ENCODE results near the gene TSSK2.

Gene TSSK2

DNA sequence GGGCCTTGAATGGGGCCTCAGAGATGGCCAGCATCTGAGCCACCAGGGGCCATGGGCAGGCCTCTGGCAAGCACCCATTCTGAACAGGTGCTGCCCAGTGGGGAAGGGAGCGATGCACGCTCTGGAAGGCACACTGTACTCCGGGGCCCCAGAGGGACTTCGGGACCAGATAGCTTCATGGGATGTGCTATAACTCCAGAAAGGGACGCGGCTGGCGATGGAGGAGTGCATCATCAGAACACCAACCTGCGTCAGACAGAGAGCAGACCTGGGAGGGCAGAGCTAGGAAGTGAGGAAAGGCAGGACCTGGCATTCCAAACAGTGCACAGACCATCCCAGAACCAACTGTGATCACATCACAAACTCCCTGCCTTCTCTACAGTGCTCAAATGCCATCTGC, 25.7 kb upstream of the TSSK2 start:
- no peak overlapping the region for H3K4me3 ChIP-seq (ENCODE audit: low read depth, low read length)
- no peak for DNase-seq (ENCODE audit: low read depth, low spot score)
- CTCF ChIA-PET, result interaction anchor here (2.1 kb wide), 1 partner anchor 10 kb away, joined by 8 read pairs; no protein-coding TSS in a partner anchor
- POLR2A ChIA-PET, result no interaction called here
- TF ChIP-seq, protein P1, sequence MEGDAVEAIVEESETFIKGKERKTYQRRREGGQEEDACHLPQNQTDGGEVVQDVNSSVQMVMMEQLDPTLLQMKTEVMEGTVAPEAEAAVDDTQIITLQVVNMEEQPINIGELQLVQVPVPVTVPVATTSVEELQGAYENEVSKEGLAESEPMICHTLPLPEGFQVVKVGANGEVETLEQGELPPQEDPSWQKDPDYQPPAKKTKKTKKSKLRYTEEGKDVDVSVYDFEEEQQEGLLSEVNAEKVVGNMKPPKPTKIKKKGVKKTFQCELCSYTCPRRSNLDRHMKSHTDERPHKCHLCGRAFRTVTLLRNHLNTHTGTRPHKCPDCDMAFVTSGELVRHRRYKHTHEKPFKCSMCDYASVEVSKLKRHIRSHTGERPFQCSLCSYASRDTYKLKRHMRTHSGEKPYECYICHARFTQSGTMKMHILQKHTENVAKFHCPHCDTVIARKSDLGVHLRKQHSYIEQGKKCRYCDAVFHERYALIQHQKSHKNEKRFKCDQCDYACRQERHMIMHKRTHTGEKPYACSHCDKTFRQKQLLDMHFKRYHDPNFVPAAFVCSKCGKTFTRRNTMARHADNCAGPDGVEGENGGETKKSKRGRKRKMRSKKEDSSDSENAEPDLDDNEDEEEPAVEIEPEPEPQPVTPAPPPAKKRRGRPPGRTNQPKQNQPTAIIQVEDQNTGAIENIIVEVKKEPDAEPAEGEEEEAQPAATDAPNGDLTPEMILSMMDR (IDR thresholded peaks at IDR 0.05; ENCODE audit: insufficient read depth, low read length, missing control alignments), result no peak

DNA sequence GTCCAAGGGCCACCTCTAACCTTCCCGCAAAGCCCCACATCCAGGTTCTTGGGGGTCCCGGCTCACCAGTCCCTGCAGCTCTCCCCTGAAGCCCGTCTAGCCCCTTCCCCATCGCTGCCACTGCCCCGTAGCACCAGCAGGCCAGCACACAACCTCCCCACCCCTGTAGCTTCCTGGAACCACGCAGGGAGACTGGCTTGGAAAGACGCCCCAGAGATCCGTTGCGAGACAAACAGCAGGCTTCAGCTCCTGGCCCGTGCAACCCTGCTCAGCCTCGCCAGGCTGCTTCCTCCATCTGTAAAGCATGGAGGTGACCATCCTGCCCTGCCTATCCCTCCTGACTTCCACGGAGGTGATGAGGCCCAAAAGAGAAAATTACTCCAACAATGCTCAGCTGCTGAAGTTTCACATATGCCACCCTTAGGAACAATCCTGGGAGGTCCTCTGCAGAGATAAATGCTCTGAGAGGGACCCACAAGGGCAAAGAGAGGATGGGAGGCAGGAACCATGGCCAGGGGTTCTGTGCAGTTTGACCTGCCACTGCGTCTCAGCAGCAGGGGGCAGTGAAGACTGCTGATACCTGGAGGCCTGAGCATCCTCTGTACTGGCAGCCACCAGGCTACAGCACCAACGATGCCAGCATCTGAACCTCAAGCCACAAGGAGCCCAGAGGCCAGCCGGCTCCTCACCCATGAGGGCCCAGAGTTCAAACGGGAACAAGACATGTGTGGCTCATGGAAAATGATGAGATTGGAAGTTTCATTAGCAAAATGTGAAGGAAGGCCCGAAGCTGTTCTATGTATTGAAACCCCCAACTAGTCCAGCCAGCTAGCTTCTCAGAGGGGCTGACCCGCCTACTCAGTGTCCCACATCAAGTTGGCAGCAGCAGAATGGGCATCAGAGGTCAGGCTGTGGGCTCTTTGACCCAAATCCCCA, 25.0 kb upstream of the TSSK2 start:
- H3K4me3 ChIP-seq (ENCODE audit: low read depth, low read length), result no peak overlapping the region
- ChIA-PET CTCF (interaction anchor here (1.9 to 2.1 kb wide), 2 partner anchors 9 to 39 kb away, joined by 5 to 8 read pairs; partner anchors contain the start of gene ESS2), POLR2A (interaction anchor here (0.6 kb wide), 1 partner anchor 60 kb away, joined by 3 read pairs; no protein-coding TSS in a partner anchor)
- TF ChIP-seq, protein P1 (IDR thresholded peaks at IDR 0.05; ENCODE audit: insufficient read depth, low read length, missing control alignments), result peak; percentile 9
- DNase-seq (ENCODE audit: low read depth, low spot score), result no peak

DNA sequence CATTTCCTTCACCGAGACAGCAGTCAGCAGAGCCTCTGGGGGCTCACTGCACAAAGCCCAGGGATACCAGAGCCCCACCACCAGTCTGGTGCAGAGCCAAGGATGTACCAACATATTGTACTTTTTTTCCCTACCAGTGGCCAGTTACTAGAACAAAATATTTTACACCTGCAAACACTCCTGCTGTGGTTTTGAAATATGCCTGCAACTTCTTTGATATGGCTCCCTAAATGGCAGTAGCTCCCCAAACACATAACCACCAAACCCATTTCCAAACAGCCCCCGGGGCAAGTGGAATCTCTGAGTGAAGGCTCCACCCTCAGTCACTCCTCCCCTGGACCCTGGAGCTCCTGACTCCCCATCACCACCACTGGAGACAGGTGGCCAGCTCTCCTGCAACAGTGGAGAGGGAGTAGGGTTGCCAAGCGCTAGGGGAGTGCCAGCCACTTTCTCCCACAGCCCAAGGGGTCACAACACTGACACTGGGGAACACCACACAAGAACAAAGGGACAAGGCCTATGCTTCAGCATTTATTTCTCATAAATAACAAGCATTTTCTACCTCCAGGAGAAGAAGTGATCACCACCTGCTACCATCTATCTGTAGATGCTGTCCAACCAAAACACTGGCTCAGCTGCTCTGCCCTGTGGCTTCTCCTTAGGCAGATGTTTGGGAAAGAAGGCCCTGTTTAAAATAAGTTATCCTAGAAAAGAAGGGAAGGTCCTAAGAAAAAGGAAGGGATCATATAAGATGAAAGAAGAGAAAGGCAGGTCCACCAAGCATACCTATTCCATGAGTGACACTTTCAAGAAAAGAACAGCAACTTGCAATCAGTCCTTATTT, 24.0 kb upstream of the TSSK2 start:
- DNase-seq (ENCODE audit: low read depth, low spot score), result no peak
- no peak overlapping the region for H3K4me3 ChIP-seq (ENCODE audit: low read depth, low read length)
- TF ChIP-seq, protein P1 (IDR thresholded peaks at IDR 0.05; ENCODE audit: insufficient read depth, low read length, missing control alignments), result no peak
- ChIA-PET CTCF (interaction anchor here (1.4 to 2.1 kb wide), 3 partner anchors 8 to 38 kb away, joined by 5 to 8 read pairs (median 6); partner anchors contain the start of gene ESS2), POLR2A (no interaction called here)

DNA sequence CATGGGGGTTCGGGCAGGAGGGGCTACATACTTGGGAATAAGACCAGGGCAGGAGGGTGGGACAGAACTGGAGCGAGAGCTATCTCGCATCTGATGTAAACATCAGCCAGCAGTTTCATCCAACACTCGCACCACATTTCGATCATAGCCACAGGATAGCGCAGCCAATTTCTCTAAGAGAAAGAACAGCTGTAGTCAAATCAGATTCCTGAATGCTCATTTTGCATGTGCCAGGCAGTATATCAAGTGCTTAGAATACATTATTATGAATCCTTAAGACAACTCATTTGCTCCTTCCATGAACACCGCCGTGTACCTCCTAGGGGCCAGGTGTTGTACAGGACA, 23.4 kb upstream of the TSSK2 start:
- DNase-seq (ENCODE audit: low read depth, low spot score), result no peak
- H3K4me3 ChIP-seq (ENCODE audit: low read depth, low read length), result no peak overlapping the region
- TF ChIP-seq, protein P1 (IDR thresholded peaks at IDR 0.05; ENCODE audit: insufficient read depth, low read length, missing control alignments), result no peak
- POLR2A ChIA-PET, result no interaction called here
- CTCF ChIA-PET, result interaction anchor here (1.1 to 1.9 kb wide), 3 partner anchors 11 to 522 kb away, joined by 4 to 6 read pairs (median 5); partner anchors contain the start of gene ESS2

DNA sequence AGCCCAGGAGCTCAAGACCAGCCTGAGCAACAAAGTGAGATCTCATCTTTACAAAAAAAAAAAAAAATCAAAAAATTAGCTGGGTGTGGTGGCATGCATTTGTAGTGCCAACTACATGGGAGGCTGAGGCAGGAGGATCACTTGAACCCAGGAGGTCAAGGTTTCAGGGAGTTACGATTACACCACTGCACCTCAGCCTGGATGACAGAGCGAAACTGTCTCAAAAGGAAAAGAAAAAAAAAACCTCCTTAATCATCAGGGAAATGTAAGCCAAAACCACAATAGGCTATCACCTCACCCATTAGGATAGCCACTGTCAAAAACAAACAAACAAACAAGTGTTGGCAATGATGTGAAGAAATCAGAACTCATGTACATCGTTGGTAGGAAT, 22.3 kb upstream of the TSSK2 start:
- no peak overlapping the region for H3K4me3 ChIP-seq (ENCODE audit: low read depth, low read length)
- ChIA-PET POLR2A (interaction anchor here (0.6 kb wide), 1 partner anchor 10 kb away, joined by 4 read pairs; no protein-coding TSS in a partner anchor), CTCF (interaction anchor here (1.1 to 1.4 kb wide), 2 partner anchors 10 to 521 kb away, joined by 4 to 6 read pairs; no protein-coding TSS in a partner anchor)
- no peak for DNase-seq (ENCODE audit: low read depth, low spot score)
- TF ChIP-seq, protein P1 (IDR thresholded peaks at IDR 0.05; ENCODE audit: insufficient read depth, low read length, missing control alignments), result no peak

Measured in AG04449 (cell line).